K562 (cell line): ENCODE measurements around the gene NR1D1. TPM values are rescaled to one million over a fixed set of nuclear protein-coding genes. Genes with fewer than 3 reads are reported as not detected.

Source experiments
- BRF2 ChIP-seq: IDR thresholded peaks from 3 replicates; pipeline ENCODE4 v1.6.1; 2011; ENCODE audit warnings: borderline replicate concordance, mild to moderate bottlenecking; ENCODE audit not compliant: insufficient read length, insufficient read depth
- CCAR2 ChIP-seq: fragments of 200-400 bp; formaldehyde crosslinking; IDR thresholded peaks from 2 replicates; pipeline ENCODE4 v1.6.1; 2017; ENCODE audit warnings: mild to moderate bottlenecking, low read depth, low read length
- FIP1L1 ChIP-seq: fragments of 200-400 bp; formaldehyde crosslinking; IDR thresholded peaks from 2 replicates; pipeline ENCODE4 v1.6.1; 2018; ENCODE audit warnings: mild to moderate bottlenecking, low read depth, low read length; ENCODE audit not compliant: poor library complexity, severe bottlenecking
- GATA2 ChIP-seq: sonication (generic); formaldehyde crosslinking; IDR thresholded peaks from 2 replicates; pipeline ENCODE4 v1.4.0; 2020; ENCODE audit warnings: mild to moderate bottlenecking, missing genetic modification reagents
- HDAC8 ChIP-seq: fragments of 450-650 bp; IDR thresholded peaks from 2 replicates; pipeline ENCODE4 v1.6.1; 2016; ENCODE audit warnings: mild to moderate bottlenecking, missing genetic modification characterization, moderate library complexity, missing compliant biosample characterization
- HNRNPH1 ChIP-seq: fragments of 200-400 bp; formaldehyde crosslinking; optimal IDR thresholded peaks from 2 replicates; pipeline ENCODE3; 2017; ENCODE audit warnings: low read depth, mild to moderate bottlenecking, low read length, moderate library complexity
- RNF2 ChIP-seq: sonication (generic); IDR thresholded peaks from 2 replicates; pipeline ENCODE4 v1.6.1; 2016
- TCF3 ChIP-seq: sonication (generic); formaldehyde crosslinking; IDR thresholded peaks from 2 replicates; pipeline ENCODE4 v1.4.0; 2020; ENCODE audit warnings: mild to moderate bottlenecking, missing genetic modification reagents
- ZBTB40 ChIP-seq, 2 experiments: fragments of 450-650 bp in 1 of 2; sonication (generic) in 1 of 2; formaldehyde crosslinking in 1 of 2; IDR thresholded peaks; 2 replicates each; pipeline versions ENCODE4 v1.7.1 to v1.9.0; 2016 to 2022; ENCODE audit warnings: inconsistent platforms in 1 of 2, mild to moderate bottlenecking in 1 of 2, missing genetic modification reagents in 1 of 2
- ZBTB5 ChIP-seq: fragments of 450-650 bp; IDR thresholded peaks from 2 replicates; pipeline ENCODE4 v1.6.1; 2017; ENCODE audit warnings: antibody characterized with exemption
- ZNF76 ChIP-seq: fragments of 250-450 bp; sonication (Bioruptor Pico); IDR thresholded peaks from 2 replicates; pipeline ENCODE4 v1.4.0; 2020; ENCODE audit warnings: mild to moderate bottlenecking, moderate library complexity, borderline replicate concordance
- polyA plus RNA-seq, 8 experiments: library from polyadenylated mRNA; depleted of rRNA in 4 of 8; stranded (reverse) in 5 of 8; unstranded in 3 of 8; fragments of >200 nt; fragmentation: Nextera tagmentation in 2 of 8; fragmentation: Illumina TruSeq in 1 of 8; extraction: Ambion mirVana in 2 of 8; extraction: Trizol in 1 of 8; gene quantifications; 2 replicates each; pipeline versions ENCODE4 v1.2.1 to v1.2.3, GENCODE V29; 2011 to 2014; ENCODE audit warnings: inconsistent platforms in 1 of 8, missing spikeins in 1 of 8
- total RNA-seq, 7 experiments: library from RNA; depleted of rRNA in 6 of 7; stranded (reverse); fragments of >200 nt in 6 of 7; fragmentation: Illumina TruSeq in 2 of 7; extraction: Trizol in 2 of 7; gene quantifications; 2 replicates each; pipeline versions ENCODE4 v1.2.1 to v1.2.3, GENCODE V29; 2011 to 2021; ENCODE audit warnings: low replicate concordance in 1 of 7

NR1D1 gene
- total and polyA plus RNA-seq, 9 of the 15 experiments (the other 6 are each of a cell fraction or from before 2014, with no cell fraction given): 0.25 to 7.7 (median 0.65) TPM

- TF ChIP-seq FIP1L1 (no peak), HDAC8 (no peak), GATA2 (CRISPR knock-in tag) (no peak), ZNF76 (CRISPR knock-in tag) (no peak), ZBTB40 (IDR thresholded peaks at IDR 0.05) (no peak), ZBTB40 (CRISPR knock-in tag; IDR thresholded peaks at IDR 0.05) (no peak), HNRNPH1 (no peak), RNF2 (peak; percentile 82), ZBTB5 (no peak), TCF3 (CRISPR knock-in tag) (no peak), CCAR2 (no peak), BRF2 (no peak)
These were observed 429 bp upstream of the NR1D1 start (continued) for GRCh38 chr17:40100669-40101366.
